SW480 (cell line): ENCODE data around the gene FAM131A.
"Not testable (repeated sequence)": the region's sequence is repeated elsewhere in the genome, so short reads cannot be mapped to it uniquely, and the experiment has no call there.

Source experiments
- DNase-seq: peaks from one replicate; pipeline ENCODE4 v3.0.0-alpha.2; 2016; ENCODE audit warnings: low spot score

Gene FAM131A

DNA sequence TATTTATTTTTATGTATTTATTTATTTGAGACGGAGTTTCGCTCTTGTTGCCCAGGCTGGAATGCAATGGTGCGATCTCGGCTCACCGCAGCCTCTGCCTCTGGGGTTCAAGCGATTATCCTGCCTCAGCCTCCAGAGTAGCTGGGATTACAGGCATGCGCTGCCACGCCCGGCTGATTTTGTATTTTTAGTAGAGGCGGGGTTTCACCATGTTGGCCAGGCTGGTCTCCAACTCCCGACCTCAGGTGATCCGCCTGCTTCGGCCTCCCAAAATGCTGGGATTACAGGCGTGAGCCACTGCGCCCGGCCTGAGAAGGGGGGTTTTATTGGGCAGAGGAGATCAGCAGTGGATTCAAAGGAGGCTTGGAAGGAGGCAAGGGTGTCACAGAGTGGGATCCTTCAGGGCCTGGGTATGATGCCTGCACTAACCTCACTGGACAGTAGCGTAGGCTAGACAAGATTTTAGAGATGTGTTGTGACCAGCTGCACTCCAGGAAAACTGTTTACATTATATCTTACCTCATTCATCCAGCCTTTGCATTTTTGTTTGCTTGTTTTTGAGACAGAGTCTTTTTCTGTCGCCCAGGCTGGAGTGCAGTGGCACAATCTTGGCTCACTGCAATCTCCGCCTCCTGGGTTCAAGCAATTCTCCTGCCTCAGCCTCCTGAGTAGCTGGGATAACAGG, 2.2 kb downstream of the FAM131A start:
- not testable (repeated sequence) for DNase-seq

GRCh38 chr3:184341925-184342324, 4.5 kb downstream of the FAM131A start:
- DNase-seq = no peak

DNA sequence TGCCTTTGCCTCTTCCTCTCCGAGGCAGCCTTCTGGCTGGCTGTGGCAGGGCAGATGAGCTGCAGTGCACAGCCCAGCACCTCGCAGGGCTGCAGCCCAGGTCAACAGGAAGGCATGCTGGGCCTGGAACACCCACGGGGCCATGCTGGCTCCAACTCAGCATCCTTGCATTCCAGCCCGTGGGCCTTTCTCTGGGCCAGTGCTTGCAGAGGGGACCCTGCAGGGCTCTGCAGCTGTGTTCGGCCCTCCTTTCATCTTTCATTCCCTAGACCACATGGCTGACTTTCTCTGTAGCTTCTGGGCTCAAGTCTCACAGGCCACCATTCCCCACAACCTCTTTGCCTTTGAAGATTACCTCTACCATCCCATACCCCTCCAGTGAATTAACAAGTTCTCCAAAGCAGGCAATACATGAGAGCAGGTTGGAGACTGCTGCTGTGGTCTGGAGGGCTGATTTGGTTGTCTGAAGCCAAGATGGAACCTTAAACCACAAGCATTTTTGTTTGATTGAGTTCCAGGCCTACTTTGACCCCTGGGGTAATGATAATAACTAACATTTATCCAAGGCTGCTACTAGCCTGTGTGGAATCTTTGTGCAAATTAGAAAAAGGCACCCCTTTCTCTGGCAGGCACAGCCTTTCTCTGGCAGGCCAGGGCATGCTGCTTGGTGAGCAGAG, 5.9 kb downstream of the FAM131A start:
- no peak for DNase-seq

GRCh38 chr3:184344579-184345316, 7.3 kb downstream of the FAM131A start:
- no peak for DNase-seq

DNA sequence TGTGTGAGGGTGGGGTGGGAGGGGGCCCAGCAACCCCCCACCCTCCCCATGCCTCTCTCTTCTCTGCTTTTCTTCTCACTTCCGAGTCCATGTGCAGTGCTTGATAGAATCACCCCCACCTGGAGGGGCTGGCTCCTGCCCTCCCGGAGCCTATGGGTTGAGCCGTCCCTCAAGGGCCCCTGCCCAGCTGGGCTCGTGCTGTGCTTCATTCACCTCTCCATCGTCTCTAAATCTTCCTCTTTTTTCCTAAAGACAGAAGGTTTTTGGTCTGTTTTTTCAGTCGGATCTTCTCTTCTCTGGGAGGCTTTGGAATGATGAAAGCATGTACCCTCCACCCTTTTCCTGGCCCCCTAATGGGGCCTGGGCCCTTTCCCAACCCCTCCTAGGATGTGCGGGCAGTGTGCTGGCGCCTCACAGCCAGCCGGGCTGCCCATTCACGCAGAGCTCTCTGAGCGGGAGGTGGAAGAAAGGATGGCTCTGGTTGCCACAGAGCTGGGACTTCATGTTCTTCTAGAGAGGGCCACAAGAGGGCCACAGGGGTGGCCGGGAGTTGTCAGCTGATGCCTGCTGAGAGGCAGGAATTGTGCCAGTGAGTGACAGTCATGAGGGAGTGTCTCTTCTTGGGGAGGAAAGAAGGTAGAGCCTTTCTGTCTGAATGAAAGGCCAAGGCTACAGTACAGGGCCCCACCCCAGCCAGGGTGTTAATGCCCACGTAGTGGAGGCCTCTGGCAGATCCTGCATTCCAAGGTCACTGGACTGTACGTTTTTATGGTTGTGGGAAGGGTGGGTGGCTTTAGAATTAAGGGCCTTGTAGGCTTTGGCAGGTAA, 8.1 kb downstream of the FAM131A start:
- peak; percentile 95 for DNase-seq

GRCh38 chr3:184346480-184347190, 9.2 kb downstream of the FAM131A start:
- DNase-seq = no peak

DNA sequence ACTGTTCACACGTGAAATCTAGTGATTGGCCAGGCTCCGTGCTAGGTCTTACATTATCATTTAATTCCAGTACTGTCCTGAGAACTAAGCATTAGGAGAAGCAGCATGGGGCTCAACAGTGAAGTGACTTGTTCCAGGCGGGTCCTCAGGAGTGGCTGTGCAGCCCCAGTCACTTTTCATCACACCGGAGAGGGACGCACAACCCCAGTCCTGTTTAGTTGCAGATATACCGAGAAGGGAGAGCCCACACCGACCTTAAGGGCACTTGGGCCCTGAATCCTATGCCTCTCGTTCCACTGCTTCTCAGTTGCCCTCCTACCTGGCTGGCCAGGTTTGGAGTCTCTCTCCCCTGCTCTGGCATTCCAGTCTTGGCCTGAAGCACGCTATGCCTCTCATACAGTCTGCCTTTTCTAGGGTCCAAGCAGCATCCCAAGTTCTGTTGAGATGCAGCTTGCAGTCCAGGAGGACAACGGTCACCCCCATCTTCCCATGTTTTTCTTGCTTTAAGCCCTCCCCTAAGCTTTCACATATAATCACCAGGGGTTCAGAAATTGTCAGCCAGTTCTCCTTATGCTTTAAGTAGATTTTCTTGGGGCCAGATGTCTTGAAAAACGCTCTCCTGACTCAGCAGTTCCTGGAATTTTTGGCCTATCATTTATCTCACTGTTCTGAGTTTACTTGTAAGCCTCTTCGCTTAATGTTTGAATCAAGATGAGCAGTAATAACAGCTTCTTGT, 10.1 kb downstream of the FAM131A start:
- no peak for DNase-seq

DNA sequence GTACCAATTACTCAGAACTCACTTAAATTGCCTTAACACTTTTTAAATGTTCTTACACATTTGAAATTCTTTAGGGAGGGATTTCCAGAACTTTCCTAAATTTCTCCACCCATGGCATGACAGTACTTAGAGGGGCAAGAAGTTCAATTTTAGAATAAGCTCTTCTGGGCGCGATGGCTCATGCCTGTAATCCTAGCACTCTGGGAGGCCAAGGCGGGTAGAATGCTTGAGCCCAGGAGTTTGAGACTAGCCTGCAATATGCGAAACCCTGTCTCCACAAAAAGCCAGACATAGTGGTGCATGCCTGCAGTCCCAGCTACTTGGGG, 10.6 kb downstream of the FAM131A start:
- no peak for DNase-seq

DNA sequence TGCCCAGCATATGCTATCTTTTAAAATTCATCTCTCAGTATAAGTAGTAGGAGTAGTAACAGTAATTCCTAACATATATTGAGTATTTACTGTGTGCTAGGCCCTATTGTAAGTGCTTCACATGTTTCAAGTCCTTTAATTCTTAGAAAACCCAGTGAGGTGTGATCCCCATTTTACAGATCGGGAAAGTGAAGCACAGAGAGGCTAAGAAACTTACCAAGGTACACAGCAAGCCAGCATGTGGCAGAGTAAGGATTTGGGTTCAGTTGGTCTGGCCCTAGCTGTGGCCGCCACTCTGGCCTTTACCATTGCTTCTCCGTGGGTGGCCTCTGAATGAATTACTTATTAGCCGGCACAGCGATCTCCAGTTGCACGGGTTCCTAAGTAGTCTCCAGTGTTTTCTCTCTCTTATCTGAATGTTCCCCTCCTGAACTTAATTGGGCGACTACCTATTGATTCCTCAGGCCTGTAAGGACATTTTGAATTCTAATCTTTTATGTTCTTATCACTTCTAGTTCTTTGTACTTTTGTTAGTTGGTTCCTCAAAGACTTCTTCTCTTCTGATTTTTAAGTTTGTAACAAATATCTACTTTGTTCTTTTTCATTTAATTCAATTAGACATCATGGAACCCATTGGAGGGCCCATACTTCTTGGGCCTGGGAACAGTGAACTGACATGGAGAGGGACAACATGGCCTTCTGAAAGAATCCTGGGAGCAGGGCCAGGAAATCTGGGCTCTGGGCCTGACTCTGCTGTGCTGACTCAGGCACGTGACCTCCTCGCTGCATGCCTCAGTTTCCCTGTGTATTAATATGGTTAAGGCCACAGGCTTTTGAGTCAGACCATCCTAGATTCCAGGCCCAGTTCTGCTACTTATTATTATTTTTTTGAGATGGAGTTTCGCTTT, 12.4 kb downstream of the FAM131A start:
- no peak for DNase-seq

DNA sequence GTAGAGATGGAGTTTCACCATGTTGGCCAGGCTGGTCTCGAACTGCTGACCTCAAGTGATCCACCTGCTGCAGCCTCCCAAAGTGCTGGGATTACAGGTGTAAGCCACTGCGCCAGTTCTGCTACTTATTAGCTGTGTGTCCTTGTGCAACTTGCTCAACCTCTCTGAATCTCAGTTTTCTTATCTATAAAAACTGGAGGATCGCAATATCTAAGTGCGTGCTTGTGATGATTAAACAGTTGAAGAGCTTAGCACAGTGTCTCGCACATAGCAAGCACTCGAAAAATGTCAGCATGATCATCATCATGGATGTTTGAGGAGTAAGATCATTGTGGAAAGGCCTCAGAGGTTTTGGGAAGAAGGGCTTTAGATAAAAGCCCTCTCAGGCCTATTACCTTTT, 13.2 kb downstream of the FAM131A start:
- DNase-seq = no peak

DNA sequence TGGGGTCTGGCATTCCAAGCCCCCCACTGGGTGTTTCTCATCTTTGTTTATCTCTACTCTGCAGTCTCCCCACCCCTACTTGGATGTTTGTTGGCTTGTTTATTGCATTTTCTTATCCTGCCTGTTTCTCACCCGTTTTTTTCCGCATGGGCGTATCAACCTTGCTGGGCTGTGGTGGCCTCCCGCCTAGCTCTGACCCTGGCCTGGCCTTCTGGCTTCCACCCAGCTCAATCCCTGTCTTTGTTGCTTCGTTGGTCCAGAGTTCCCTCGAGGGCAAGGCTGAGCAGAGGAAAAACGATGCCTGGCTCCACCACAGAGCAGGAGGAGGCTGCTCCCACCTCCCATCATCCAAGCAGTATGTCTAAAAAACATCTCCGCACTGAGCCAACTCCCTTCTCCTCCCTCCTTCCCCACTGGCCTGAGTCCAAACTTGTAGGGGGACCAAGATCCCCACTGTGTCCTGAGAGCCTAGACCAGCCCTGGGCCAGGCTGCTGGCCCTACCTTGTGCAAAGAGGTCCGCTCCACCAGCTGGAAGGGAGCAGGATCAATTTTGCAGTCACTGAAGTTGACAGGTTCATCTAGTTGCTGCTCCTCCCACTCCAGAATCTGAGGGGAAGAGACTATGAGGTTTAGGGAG, 14.2 kb downstream of the FAM131A start:
- no peak for DNase-seq

DNA sequence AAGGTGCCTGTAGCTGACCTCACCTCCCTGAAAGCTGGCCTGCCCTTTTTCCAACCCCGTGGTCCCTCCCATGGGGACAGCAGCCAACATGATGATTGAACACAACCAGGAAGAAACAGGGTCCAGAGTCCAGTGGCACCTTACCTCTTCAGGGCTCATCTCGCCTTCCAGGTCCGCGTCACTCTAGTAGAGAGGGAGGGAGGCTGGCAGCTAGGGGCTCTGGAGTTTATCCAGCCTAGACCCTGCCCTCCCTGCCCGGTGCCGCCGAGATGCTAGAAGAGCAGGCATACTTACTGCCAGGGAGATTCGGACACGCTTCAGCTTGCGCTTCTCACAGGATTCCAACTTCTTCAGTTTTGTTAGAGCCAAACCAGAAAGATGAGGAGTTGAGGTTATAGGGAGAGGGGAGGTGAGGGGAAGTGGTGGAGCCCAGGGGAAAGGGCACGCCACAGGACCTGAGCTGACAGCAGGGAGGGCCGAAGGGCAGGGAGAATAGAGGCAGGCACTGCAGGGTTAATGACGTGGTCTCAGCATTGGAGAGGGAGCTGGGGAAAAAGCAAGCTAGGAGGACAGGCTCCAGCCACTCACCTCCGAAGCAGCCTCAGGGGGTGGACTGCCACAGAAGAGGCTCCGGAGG, 14.9 kb downstream of the FAM131A start:
- DNase-seq = no peak

DNA sequence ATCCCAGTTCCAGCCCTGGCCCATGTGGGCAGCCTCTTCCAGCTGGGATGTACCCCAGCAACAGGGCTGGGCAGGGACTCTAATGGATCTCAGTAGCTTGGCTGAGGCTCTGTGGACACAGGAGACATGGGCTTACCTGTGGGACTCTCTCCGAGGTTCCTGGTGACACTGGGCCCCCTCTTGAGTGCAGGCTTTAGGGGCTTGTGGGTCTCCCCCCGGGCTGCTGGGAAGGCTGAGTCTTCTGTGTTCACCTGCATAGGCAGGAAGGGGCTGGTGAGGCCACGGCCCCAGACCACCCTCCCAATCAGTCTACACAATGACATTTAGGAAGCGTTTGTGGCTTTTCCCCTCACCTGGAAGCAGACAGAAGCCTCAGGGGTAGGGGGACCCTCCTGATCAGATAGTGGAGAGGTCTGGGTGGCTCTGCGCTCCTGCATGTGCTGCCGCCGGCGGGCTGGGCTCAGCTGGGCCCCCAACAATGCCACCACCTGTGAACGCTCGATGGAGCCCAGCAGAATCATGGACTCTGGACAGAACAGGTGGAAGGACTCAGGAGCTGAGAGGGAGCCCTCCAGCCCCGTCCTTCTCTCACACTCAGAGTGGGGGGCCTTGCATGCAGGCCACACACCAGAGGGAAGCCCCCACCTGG, 15.6 kb downstream of the FAM131A start:
- no peak for DNase-seq

GRCh38 chr3:184353546-184353941, 16.1 kb downstream of the FAM131A start:
- no peak for DNase-seq

DNA sequence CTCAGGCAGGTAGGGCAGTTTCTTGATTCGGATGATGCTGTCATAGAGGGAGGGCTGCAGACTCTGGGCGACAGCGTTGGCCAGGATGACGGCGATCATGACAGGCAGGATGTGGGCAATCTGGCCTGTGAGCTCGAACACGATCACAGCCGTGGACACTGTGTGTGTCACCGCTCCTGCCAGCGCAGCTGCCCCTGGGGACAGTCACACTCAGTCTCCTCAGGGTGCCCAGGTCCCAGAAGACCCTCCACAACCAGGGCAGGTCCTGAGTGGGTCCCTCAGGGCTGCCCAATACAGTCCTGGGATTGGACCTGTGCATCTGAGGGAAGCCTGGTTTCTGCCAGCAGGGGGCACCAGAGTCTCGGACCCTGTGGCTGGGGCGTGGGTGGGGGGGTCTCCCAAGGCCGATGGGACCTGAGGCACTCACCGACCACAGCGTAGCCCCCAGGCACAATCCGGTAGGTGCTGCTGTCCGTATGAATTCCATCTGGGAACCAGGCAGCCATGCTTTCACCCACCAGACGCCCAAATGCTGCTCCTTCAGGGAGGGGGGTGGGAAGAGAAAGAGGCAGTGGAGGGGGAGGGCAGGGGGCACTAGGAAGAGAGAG, 16.8 kb downstream of the FAM131A start:
- no peak for DNase-seq

DNA sequence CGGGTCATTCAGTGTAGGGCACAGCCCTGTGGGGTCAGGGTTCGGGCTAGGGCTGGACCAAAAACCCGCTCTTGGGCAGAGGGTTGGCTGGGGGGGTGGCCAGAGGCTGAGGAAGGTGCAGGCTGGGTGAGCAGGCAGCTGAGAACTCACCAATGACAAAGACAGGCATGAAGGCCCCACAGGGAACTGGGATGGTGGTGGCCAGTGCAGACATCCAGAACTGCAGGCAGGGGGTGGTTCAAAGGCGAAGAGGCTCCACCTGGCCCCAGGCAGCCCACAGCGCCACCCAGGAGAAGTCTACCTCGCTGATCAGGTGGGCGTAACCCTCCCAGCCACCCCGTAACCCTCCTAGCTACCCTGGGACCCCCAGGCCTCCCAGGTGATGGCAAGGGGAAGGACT, 17.4 kb downstream of the FAM131A start:
- DNase-seq = no peak

- DNase-seq = no peak
Measured at GRCh38 chr3:184355261-184356040, 18.1 kb downstream of the FAM131A start.
